Stimulated activated CD8-positive, alpha-beta memory T cell treated with anti-CD3 and anti-CD28 coated beads, Interleukin-15, amount 100 ng/mL, for 1 hour (primary cell): ENCODE data around the gene CDC42BPG.
A peak's percentile ranks its signal among the peaks of the same experiment; 100 is the strongest.
"Not testable (repeated sequence)": the region's sequence is repeated elsewhere in the genome, so short reads cannot be mapped to it uniquely, and the experiment has no call there.

Source experiments
- DNase-seq: peaks from one replicate; pipeline ENCODE4 v3.0.0-alpha.2; 2020; ENCODE audit warnings: low read depth

The CDC42BPG gene

GRCh38 chr11:64835616-64836447 lies 8.6 kb downstream of the CDC42BPG start:
- no peak for DNase-seq

- no peak for DNase-seq
Measured at GRCh38 chr11:64834723-64835615, 9.5 kb downstream of the CDC42BPG start.

- DNase-seq: no peak
Measured at GRCh38 chr11:64834031-64834722, 10.3 kb downstream of the CDC42BPG start.

- DNase-seq: no peak
Measured at GRCh38 chr11:64833509-64833908, 10.9 kb downstream of the CDC42BPG start.

GRCh38 chr11:64833198-64833502 lies 11.3 kb downstream of the CDC42BPG start:
- DNase-seq: no peak

GRCh38 chr11:64832467-64833197 lies 11.8 kb downstream of the CDC42BPG start:
- DNase-seq: no peak

GRCh38 chr11:64831411-64831891 lies 13.0 kb downstream of the CDC42BPG start:
- DNase-seq: no peak

GRCh38 chr11:64829536-64830251 lies 14.8 kb downstream of the CDC42BPG start:
- DNase-seq: no peak

GRCh38 chr11:64827451-64827839 lies 17.0 kb downstream of the CDC42BPG start:
- DNase-seq: no peak

GRCh38 chr11:64826578-64827450 lies 17.6 kb downstream of the CDC42BPG start:
- no peak for DNase-seq

- DNase-seq: no peak
Measured at GRCh38 chr11:64826062-64826461, 18.4 kb downstream of the CDC42BPG start.

- no peak for DNase-seq
Measured at GRCh38 chr11:64823568-64824119, 20.8 kb downstream of the CDC42BPG start.

GRCh38 chr11:64817476-64817875 lies 27.0 kb downstream of the CDC42BPG start:
- DNase-seq: no peak

- DNase-seq: not testable (repeated sequence)
Measured at GRCh38 chr11:64815433-64815832, 29.0 kb downstream of the CDC42BPG start.

GRCh38 chr11:64814712-64815187 lies 29.7 kb downstream of the CDC42BPG start:
- DNase-seq: no peak

- no peak for DNase-seq
Measured at GRCh38 chr11:64813826-64814225, 30.6 kb downstream of the CDC42BPG start.

- no peak for DNase-seq
Measured at GRCh38 chr11:64810891-64811272, 33.6 kb downstream of the CDC42BPG start.

- DNase-seq: peak; percentile 42
Measured at GRCh38 chr11:64810271-64810890, 34.1 kb downstream of the CDC42BPG start, which contains the start of gene MEN1. TSS of gene MEN1 (minus strand) at chr11:64810551. CDS start at chr11:64810109, 442 bp downstream.

GRCh38 chr11:64809781-64810241 lies 34.6 kb downstream of the CDC42BPG start:
- no peak for DNase-seq
